Breast epithelium (tissue), 4 donors: ENCODE measurements around the gene TCERG1L. TPM values are rescaled to one million over a fixed set of nuclear protein-coding genes. Genes with fewer than 3 reads are reported as not detected.

Experiments used
- DNase-seq, 2 donors: peaks; one replicate each; pipeline ENCODE4 v3.0.0-alpha.2; 2019; ENCODE audit warnings: low spot score in 2 of 2
- H3K27ac ChIP-seq, 2 donors: fragments of 200-600 bp; sonication (generic) in 1 of 2; one replicate each; pipeline ENCODE4 v1.5.1; 2016 to 2019; ENCODE audit warnings: mild to moderate bottlenecking in 1 of 2
- H3K27me3 ChIP-seq, 2 donors: fragments of 200-600 bp; sonication (generic) in 1 of 2; one replicate each; pipeline versions ENCODE4 v1.5.1 to v1.6.0; 2017 to 2019; ENCODE audit warnings: control low read depth in 1 of 2, mild to moderate bottlenecking in 1 of 2
- H3K36me3 ChIP-seq: fragments of 200-600 bp; one replicate; pipeline ENCODE4 v1.5.1; 2019
- H3K4me1 ChIP-seq, 2 donors: fragments of 200-600 bp; sonication (generic); one replicate each; pipeline ENCODE4 v1.5.1; 2016 to 2019; ENCODE audit warnings: control low read depth in 1 of 2
- H3K4me3 ChIP-seq, 3 donors: fragments of 200-600 bp; sonication (generic); 1 replicate in 2 of 3; 2 replicates in 1 of 3; pipeline ENCODE4 v1.5.1; 2016 to 2019; ENCODE audit warnings: mild to moderate bottlenecking in 3 of 3, moderate library complexity in 2 of 3
- H3K9me3 ChIP-seq, 2 donors: fragments of 200-600 bp; sonication (generic) in 1 of 2; one replicate each; pipeline ENCODE4 v1.5.1; 2016 to 2019; ENCODE audit warnings: control low read depth in 1 of 2
- POLR2A ChIP-seq: fragments of 450-650 bp; IDR thresholded peaks from one replicate; pipeline ENCODE4 v1.6.1; 2016; ENCODE audit warnings: antibody characterized with exemption, mild to moderate bottlenecking, moderate library complexity
- POLR2AphosphoS5 ChIP-seq, 3 donors: sonication (generic); formaldehyde crosslinking; IDR thresholded peaks; one replicate each; pipeline ENCODE4 v1.6.1; 2017; ENCODE audit warnings: antibody characterized with exemption in 3 of 3
- intact Hi-C: fragments of 100-400 bp; cut with DNase I; formaldehyde crosslinking; loops from one replicate; pipeline ENCODE4 v1.15.1; 2023; ENCODE audit warnings: low total_unique reads
- total RNA-seq, 3 donors: library from RNA; depleted of rRNA; stranded (reverse); fragments of >200 nt; gene quantifications; one replicate each; pipeline ENCODE4 v1.1.0, GENCODE V29; 2016
- TF ChIP-seq, protein P1 (sequence below), 3 donors: fragments of 450-650 bp; IDR thresholded peaks; one replicate each; pipeline ENCODE4 v1.5.1; 2016 to 2017; ENCODE audit warnings: antibody characterized with exemption in 3 of 3, mild to moderate bottlenecking in 3 of 3, moderate library complexity in 3 of 3

The TCERG1L gene
- total RNA-seq, 3 donors from 2014 or later, result under 0.01 to 0.88 TPM; not detected in 1

DNA sequence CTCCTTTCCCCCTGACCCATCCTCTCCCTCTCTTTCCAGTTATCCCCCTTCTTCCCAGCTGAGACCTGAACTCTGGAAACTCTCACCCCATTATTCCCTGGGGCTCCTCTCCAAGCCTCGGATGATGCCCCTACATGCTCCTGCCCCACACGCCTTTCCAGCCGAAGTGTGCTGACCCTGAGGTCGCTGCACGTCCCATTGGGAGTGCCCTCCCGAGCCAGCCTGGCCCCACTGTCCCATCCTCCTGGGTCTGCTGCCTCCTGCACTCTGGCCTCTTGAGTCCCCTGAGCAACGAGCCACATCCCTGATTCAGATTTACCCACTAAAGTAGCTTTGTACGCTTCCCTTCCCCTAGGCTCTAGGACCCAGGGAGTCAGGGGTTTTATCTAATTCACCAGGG is 87.4 kb downstream of the TCERG1L start:
- TF ChIP-seq POLR2AphosphoS5 (IDR thresholded peaks at IDR 0.05) (no peak), POLR2A (no peak)
- TF ChIP-seq, protein P1, sequence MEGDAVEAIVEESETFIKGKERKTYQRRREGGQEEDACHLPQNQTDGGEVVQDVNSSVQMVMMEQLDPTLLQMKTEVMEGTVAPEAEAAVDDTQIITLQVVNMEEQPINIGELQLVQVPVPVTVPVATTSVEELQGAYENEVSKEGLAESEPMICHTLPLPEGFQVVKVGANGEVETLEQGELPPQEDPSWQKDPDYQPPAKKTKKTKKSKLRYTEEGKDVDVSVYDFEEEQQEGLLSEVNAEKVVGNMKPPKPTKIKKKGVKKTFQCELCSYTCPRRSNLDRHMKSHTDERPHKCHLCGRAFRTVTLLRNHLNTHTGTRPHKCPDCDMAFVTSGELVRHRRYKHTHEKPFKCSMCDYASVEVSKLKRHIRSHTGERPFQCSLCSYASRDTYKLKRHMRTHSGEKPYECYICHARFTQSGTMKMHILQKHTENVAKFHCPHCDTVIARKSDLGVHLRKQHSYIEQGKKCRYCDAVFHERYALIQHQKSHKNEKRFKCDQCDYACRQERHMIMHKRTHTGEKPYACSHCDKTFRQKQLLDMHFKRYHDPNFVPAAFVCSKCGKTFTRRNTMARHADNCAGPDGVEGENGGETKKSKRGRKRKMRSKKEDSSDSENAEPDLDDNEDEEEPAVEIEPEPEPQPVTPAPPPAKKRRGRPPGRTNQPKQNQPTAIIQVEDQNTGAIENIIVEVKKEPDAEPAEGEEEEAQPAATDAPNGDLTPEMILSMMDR (IDR thresholded peaks at IDR 0.05), result no peak
- intact Hi-C loops, result no loop called here

DNA sequence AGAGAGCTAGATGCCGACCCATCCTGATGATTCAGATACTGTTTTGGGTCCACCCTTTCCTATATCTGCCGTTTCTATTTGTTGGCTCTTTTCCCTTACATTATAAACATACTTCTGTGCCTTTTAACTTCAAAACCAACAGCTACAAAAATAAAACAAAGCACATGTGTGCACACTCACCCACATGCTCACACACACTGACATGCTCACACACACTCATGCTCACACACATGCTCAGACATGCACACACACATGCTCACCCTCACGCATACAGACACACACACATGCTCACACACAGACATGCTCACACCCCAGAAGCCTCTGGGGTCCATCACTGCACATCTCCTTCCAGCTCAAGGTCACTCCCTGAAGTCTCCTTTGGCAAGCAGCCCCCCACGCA is 88.1 kb downstream of the TCERG1L start:
- H3K4me3 ChIP-seq, result no peak overlapping the region
- H3K9me3 ChIP-seq, result no peaks in the 10 kb centered on the region
- TF ChIP-seq, protein P1 (IDR thresholded peaks at IDR 0.05), result no peak
- TF ChIP-seq POLR2A (no peak), POLR2AphosphoS5 (IDR thresholded peaks at IDR 0.05) (no peak)
- DNase-seq, result no peak
- intact Hi-C loops, result no loop called here
- H3K36me3 ChIP-seq, result no peaks in the 10 kb centered on the region
- H3K27ac ChIP-seq, result no peak overlapping the region
- H3K4me1 ChIP-seq, result no peaks in the 10 kb centered on the region
- peaks cover 0 to 11% of the 10 kb centered on the region in 2 donors for H3K27me3 ChIP-seq

More for the DNA sequence above, 87.4 kb downstream of the TCERG1L start:
- Histone ChIP-seq H3K4me1 (no peaks in the 10 kb centered on the region), H3K27ac (no peak overlapping the region), H3K36me3 (no peaks in the 10 kb centered on the region), H3K9me3 (no peaks in the 10 kb centered on the region), H3K27me3 (peaks cover 0 to 11% of the 10 kb centered on the region in 2 donors), H3K4me3 (no peak overlapping the region)
- DNase-seq, result no peak

DNA sequence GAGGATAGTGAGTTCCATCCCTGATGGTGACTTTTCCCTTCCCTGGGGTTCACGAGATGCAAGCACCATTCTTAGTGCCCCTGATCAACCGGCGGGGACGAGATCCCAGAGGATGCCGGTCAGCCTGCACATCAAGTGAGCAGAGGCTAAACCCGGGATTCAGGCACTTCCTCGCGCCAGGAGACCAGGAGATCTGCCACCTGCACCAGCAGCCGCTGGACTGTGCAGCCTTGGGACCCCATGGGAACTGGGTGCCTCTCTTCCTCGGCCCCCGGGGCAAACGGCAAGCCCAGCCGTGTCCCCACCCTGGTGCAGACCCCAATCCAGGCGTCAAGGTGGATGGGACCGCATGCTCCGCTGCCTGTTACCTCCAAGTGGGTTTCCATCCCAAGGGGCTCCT is 88.5 kb downstream of the TCERG1L start:
- Histone ChIP-seq H3K27me3 (peaks cover 0 to 11% of the 10 kb centered on the region in 2 donors), H3K27ac (no peak overlapping the region), H3K36me3 (no peaks in the 10 kb centered on the region), H3K4me1 (no peaks in the 10 kb centered on the region), H3K9me3 (no peaks in the 10 kb centered on the region), H3K4me3 (no peak overlapping the region)
- intact Hi-C loops, result no loop called here
- TF ChIP-seq POLR2A (no peak), POLR2AphosphoS5 (IDR thresholded peaks at IDR 0.05) (no peak)
- TF ChIP-seq, protein P1 (IDR thresholded peaks at IDR 0.05), result no peak
- no peak for DNase-seq

DNA sequence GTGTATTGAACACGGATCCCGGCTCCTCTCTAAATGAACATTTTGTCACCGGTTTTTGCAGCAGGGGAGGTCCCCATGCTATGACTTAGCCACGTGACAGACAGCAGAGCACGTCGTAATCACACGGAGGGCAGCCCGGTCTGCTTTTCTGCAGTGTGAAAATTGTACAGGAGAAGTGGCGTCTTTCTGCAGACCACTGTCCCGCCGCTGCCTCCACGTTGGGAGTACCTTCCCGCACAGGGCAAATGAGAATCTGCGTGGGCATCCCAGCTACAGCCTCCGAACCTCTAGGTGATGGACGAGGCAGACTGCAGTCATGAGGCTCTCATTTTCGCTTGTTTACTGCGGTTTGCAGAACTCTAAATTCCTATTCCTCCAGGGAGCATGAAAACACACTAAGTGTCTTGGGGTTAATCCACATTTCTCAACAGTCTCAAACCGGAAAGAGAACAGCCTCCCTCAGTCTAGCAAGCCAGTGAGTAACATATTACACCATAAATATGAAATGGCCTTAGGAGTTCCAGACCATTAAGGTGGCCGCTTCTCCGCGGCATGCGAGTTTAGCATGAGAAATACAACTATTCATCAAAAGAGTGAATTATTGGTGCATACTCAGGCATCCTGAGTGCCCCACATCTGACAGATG is 89.8 kb downstream of the TCERG1L start:
- no peak for TF ChIP-seq POLR2AphosphoS5 (IDR thresholded peaks at IDR 0.05)
- no peak for TF ChIP-seq POLR2A
- TF ChIP-seq, protein P1 (IDR thresholded peaks at IDR 0.05), result no peak
- Histone ChIP-seq H3K4me3 (no peak overlapping the region), H3K27me3 (peaks cover 0 to 11% of the 10 kb centered on the region in 2 donors), H3K4me1 (no peaks in the 10 kb centered on the region), H3K27ac (no peak overlapping the region), H3K9me3 (no peaks in the 10 kb centered on the region), H3K36me3 (no peaks in the 10 kb centered on the region)
- DNase-seq, result no peak
- intact Hi-C loops, result no loop called here

DNA sequence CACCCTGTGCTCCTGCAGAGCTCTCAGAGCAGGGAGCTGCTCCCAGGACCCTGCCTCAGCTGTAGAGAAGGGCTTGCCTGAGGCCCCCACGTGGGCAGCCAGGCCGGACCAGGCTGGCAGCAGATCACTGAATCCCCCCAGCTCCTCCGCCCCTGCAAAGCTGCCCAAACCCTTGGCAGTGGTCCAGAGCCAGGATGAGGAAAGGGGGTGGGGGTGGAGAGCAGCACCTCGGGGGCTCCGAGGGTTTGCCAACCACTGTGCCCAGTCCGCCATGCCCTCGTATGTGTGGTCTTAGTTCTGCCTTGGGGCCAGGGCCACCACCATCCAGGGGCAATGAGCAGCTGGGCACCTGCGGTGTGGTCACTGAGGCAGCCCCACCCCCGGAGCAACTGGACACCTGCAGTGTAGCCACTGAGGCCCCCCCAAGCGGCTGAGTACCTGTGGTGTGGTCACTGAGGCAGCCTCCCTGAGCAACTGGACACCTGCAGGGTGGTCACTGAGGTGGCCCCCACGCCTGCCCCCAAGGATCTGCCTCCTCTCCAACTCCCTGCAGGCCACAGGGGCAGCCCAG is 90.8 kb downstream of the TCERG1L start:
- no peak overlapping the region for H3K27ac ChIP-seq
- TF ChIP-seq POLR2AphosphoS5 (IDR thresholded peaks at IDR 0.05), result no peak
- TF ChIP-seq, protein P1 (IDR thresholded peaks at IDR 0.05), result no peak
- no peak for TF ChIP-seq POLR2A
- H3K4me3 ChIP-seq, result no peak overlapping the region
- no peak for DNase-seq
- H3K27me3 ChIP-seq, result peaks cover 0 to 11% of the 10 kb centered on the region in 2 donors
- no peaks in the 10 kb centered on the region for H3K36me3 ChIP-seq
- intact Hi-C loops, result no loop called here
- H3K9me3 ChIP-seq, result no peaks in the 10 kb centered on the region
- H3K4me1 ChIP-seq, result no peaks in the 10 kb centered on the region
